Fibroblast of lung (primary cell): ENCODE data around the gene FHIT. TPM values are rescaled to one million over a fixed set of nuclear protein-coding genes. Genes with fewer than 3 reads are reported as not detected.

Experiments used
- DNase-seq, 2 donors: peaks; one replicate each; pipeline versions ENCODE4 v3.0.0 to v3.0.0-alpha.2; 2010; ENCODE audit warnings: low read depth in 2 of 2
- H2AFZ ChIP-seq: 2 replicates; pipeline ENCODE4 v1.5.1; 2012; ENCODE audit warnings: low read length, control low read depth, inconsistent platforms
- H3K27ac ChIP-seq: 2 replicates; pipeline ENCODE4 v1.5.1; 2011; ENCODE audit warnings: low read length, control low read depth; ENCODE audit not compliant: insufficient read depth
- H3K27me3 ChIP-seq: 2 replicates; pipeline ENCODE4 v1.5.1; 2011; ENCODE audit warnings: mild to moderate bottlenecking, low read length; ENCODE audit not compliant: control insufficient read depth, insufficient read depth
- H3K36me3 ChIP-seq: 2 replicates; pipeline ENCODE4 v1.5.1; 2011; ENCODE audit warnings: low read length; ENCODE audit not compliant: control insufficient read depth, insufficient read depth
- H3K4me1 ChIP-seq: 2 replicates; pipeline ENCODE4 v1.5.1; 2011; ENCODE audit warnings: low read length; ENCODE audit not compliant: control insufficient read depth, insufficient read depth; ENCODE audit errors: extremely low read depth
- H3K4me2 ChIP-seq: 2 replicates; pipeline ENCODE4 v1.5.1; 2011; ENCODE audit warnings: low read length, control low read depth; ENCODE audit not compliant: insufficient read depth; ENCODE audit errors: extremely low read depth
- H3K4me3 ChIP-seq, 4 experiments: fragments of 200-600 bp in 1 of 4; sonication (generic) in 1 of 4; replicated peaks in 1 of 4; 2 replicates each; pipeline ENCODE4 v1.5.1; 2011 to 2016; ENCODE audit warnings: low read length in 4 of 4, low read depth in 3 of 4, mild to moderate bottlenecking in 3 of 4, control low read depth in 2 of 4, inconsistent platforms in 1 of 4, mixed read lengths in 1 of 4; ENCODE audit not compliant: insufficient read depth in 1 of 4; ENCODE audit errors: control extremely low read depth in 1 of 4
- H3K79me2 ChIP-seq: 2 replicates; pipeline ENCODE4 v1.5.1; 2012; ENCODE audit warnings: mild to moderate bottlenecking, low read length, inconsistent platforms; ENCODE audit not compliant: control insufficient read depth, insufficient read depth
- H3K9ac ChIP-seq: 2 replicates; pipeline ENCODE4 v1.5.1; 2011; ENCODE audit warnings: mild to moderate bottlenecking, low read length, control low read depth; ENCODE audit not compliant: insufficient read depth
- H3K9me3 ChIP-seq: 2 replicates; pipeline ENCODE4 v1.5.1; 2012; ENCODE audit warnings: low read depth, low read length; ENCODE audit not compliant: control insufficient read depth, insufficient read depth
- H4K20me1 ChIP-seq: 2 replicates; pipeline ENCODE4 v1.5.1; 2011; ENCODE audit warnings: low read length; ENCODE audit not compliant: control insufficient read depth, insufficient read depth; ENCODE audit errors: extremely low read depth
- CTCF ChIP-seq, 2 donors: IDR thresholded peaks in 1 of 2; conservative IDR thresholded peaks in 1 of 2; 1 replicate in 1 of 2; 2 replicates in 1 of 2; pipeline ENCODE4 v1.5.1; 2011 to 2012; ENCODE audit warnings: low read length in 2 of 2, control low read depth in 1 of 2, inconsistent platforms in 1 of 2, low read depth in 1 of 2, mild to moderate bottlenecking in 1 of 2
- EZH2 ChIP-seq: IDR thresholded peaks from 2 replicates; pipeline ENCODE4 v1.5.1; 2012; ENCODE audit warnings: low read length, control low read depth, mild to moderate bottlenecking; ENCODE audit errors: missing control alignments
- polyA plus RNA-seq, 2 donors: library from polyadenylated mRNA; depleted of rRNA in 1 of 2; stranded (reverse) in 1 of 2; unstranded in 1 of 2; fragments of >200 nt; gene quantifications; 2 replicates each; pipeline ENCODE4 v1.2.1, GENCODE V29; 2011 to 2012; ENCODE audit warnings: missing spikeins in 1 of 2
- total RNA-seq: library from RNA; depleted of rRNA; stranded (reverse); fragments of >200 nt; gene quantifications from 2 replicates; pipeline ENCODE4 v1.2.1, GENCODE V29; 2014

FHIT gene
- total and polyA plus RNA-seq, 2 donors (not counting 1 experiment from before 2014, with no cell fraction given) = 0.79 to 2.1 TPM

- H3K4me1 ChIP-seq = no peaks in the 10 kb centered on the region
- H3K27ac ChIP-seq = no peak overlapping the region
- H4K20me1 ChIP-seq = no peaks in the 10 kb centered on the region
- no peak overlapping the region for H3K4me3 ChIP-seq
- no peak for DNase-seq
- TF ChIP-seq EZH2 = no peak
- no peak for TF ChIP-seq CTCF (conservative IDR thresholded peaks at IDR 0.05 in 1 of 2, IDR thresholded peaks at IDR 0.05 in 1 of 2; ENCODE audit: low read depth in 1 of 2, low read length in 2 of 2)
- H3K9ac ChIP-seq = no peak overlapping the region
- no peak overlapping the region for H2AFZ ChIP-seq
- no peak overlapping the region for H3K4me2 ChIP-seq
- H3K27me3 ChIP-seq = no peaks in the 10 kb centered on the region
- H3K79me2 ChIP-seq = no peaks in the 10 kb centered on the region
- no peaks in the 10 kb centered on the region for H3K9me3 ChIP-seq
- no peaks in the 10 kb centered on the region for H3K36me3 ChIP-seq
These were observed 102.0 kb downstream of the FHIT start for GRCh38 chr3:61149236-61149635.

GRCh38 chr3:61146010-61146890 is 105.0 kb downstream of the FHIT start:
- no peaks in the 10 kb centered on the region for H3K4me1 ChIP-seq
- H3K4me3 ChIP-seq = no peak overlapping the region
- no peaks in the 10 kb centered on the region for H3K27me3 ChIP-seq
- no peaks in the 10 kb centered on the region for H3K36me3 ChIP-seq
- no peak overlapping the region for H3K27ac ChIP-seq
- no peaks in the 10 kb centered on the region for H3K9me3 ChIP-seq
- H2AFZ ChIP-seq = no peak overlapping the region
- no peaks in the 10 kb centered on the region for H4K20me1 ChIP-seq
- no peaks in the 10 kb centered on the region for H3K79me2 ChIP-seq
- no peak overlapping the region for H3K9ac ChIP-seq
- no peak overlapping the region for H3K4me2 ChIP-seq
- TF ChIP-seq EZH2 (no peak), CTCF (conservative IDR thresholded peaks at IDR 0.05 in 1 of 2, IDR thresholded peaks at IDR 0.05 in 1 of 2; ENCODE audit: low read depth in 1 of 2, low read length in 2 of 2) (no peak)
- DNase-seq = peak in 1 of 2 donors; percentile 32

GRCh38 chr3:61141697-61142096 is 109.6 kb downstream of the FHIT start:
- no peaks in the 10 kb centered on the region for H3K4me1 ChIP-seq
- H3K4me2 ChIP-seq = no peak overlapping the region
- H3K27ac ChIP-seq = no peak overlapping the region
- no peaks in the 10 kb centered on the region for H3K9me3 ChIP-seq
- no peak for DNase-seq
- H4K20me1 ChIP-seq = no peaks in the 10 kb centered on the region
- no peaks in the 10 kb centered on the region for H3K27me3 ChIP-seq
- H3K79me2 ChIP-seq = no peaks in the 10 kb centered on the region
- H3K4me3 ChIP-seq = no peak overlapping the region
- H2AFZ ChIP-seq = no peak overlapping the region
- H3K9ac ChIP-seq = no peak overlapping the region
- H3K36me3 ChIP-seq = no peaks in the 10 kb centered on the region
- no peak for TF ChIP-seq CTCF (conservative IDR thresholded peaks at IDR 0.05 in 1 of 2, IDR thresholded peaks at IDR 0.05 in 1 of 2; ENCODE audit: low read depth in 1 of 2, low read length in 2 of 2)
- no peak for TF ChIP-seq EZH2
